Nephron progenitor cell (in vitro differentiated cells): ENCODE measurements around the gene FUT1.

Experiments used
- DNase-seq: peaks from one replicate; pipeline ENCODE4 v3.0.0; 2021
- H3K27ac Mint-ChIP-seq: 2 replicates; pipeline ENCODE4 v1.8.0; 2021; ENCODE audit warnings: mild to moderate bottlenecking, moderate library complexity, mixed read lengths
- H3K27me3 Mint-ChIP-seq: 2 replicates; pipeline ENCODE4 v1.8.0; 2021; ENCODE audit warnings: mild to moderate bottlenecking, low read depth, mixed read lengths; ENCODE audit not compliant: poor library complexity
- H3K36me3 Mint-ChIP-seq: 2 replicates; pipeline ENCODE4 v1.8.0; 2021; ENCODE audit warnings: low read depth, mixed read lengths
- H3K4me1 Mint-ChIP-seq: 2 replicates; pipeline ENCODE4 v1.8.0; 2021; ENCODE audit warnings: mixed read lengths
- H3K4me3 Mint-ChIP-seq: 2 replicates; pipeline ENCODE4 v1.8.0; 2021; ENCODE audit warnings: mild to moderate bottlenecking, moderate library complexity, mixed read lengths
- H3K9me3 Mint-ChIP-seq: 2 replicates; pipeline ENCODE4 v1.8.0; 2021; ENCODE audit warnings: mild to moderate bottlenecking, moderate library complexity, mixed read lengths
- CTCF ChIP-seq: fragments of 200-600 bp; sonication (generic); IDR thresholded peaks from 2 replicates; pipeline ENCODE4 v1.5.0; 2021; ENCODE audit warnings: antibody characterized with exemption

Gene FUT1

GRCh38 chr19:48752496-48753365 is at the start of gene FUT1:
TSS of gene FUT1 (minus strand) at chr19:48752641. CDS start at chr19:48751281, 1,360 bp downstream.
- Mint-ChIP-seq H3K27me3 (peaks cover 49% of the 10 kb centered on the region), H3K9me3 (no peaks in the 10 kb centered on the region), H3K27ac (no peak within 1 kb of the TSS), H3K4me1 (peaks cover 37% of the 10 kb centered on the region), H3K36me3 (no peaks in the 10 kb centered on the region), H3K4me3 (peak within 1 kb of the TSS; percentile 88)
- TF ChIP-seq CTCF, result peak; percentile 26
- peak; percentile 70 for DNase-seq

GRCh38 chr19:48799358-48800300 is 47.2 kb upstream of the FUT1 start:
- peak overlapping the region; percentile 68 for H3K27ac Mint-ChIP-seq
- H3K9me3 Mint-ChIP-seq, result no peaks in the 10 kb centered on the region
- no peak for TF ChIP-seq CTCF
- H3K4me3 Mint-ChIP-seq, result no peak overlapping the region
- DNase-seq, result no peak
- H3K27me3 Mint-ChIP-seq, result no peaks in the 10 kb centered on the region
- H3K36me3 Mint-ChIP-seq, result peaks cover 11% of the 10 kb centered on the region
- H3K4me1 Mint-ChIP-seq, result peaks cover 36% of the 10 kb centered on the region

- H3K36me3 Mint-ChIP-seq, result peaks cover 9% of the 10 kb centered on the region
- no peak for TF ChIP-seq CTCF
- DNase-seq, result no peak
- H3K27ac Mint-ChIP-seq, result peak overlapping the region; percentile 68
- no peaks in the 10 kb centered on the region for H3K9me3 Mint-ChIP-seq
- H3K27me3 Mint-ChIP-seq, result no peaks in the 10 kb centered on the region
- H3K4me1 Mint-ChIP-seq, result peaks cover 37% of the 10 kb centered on the region
- H3K4me3 Mint-ChIP-seq, result no peak overlapping the region
These were observed 46.5 kb upstream of the FUT1 start for GRCh38 chr19:48798937-48799336.

GRCh38 chr19:48797103-48797502 is 44.7 kb upstream of the FUT1 start:
- H3K4me3 Mint-ChIP-seq, result no peak overlapping the region
- no peak for TF ChIP-seq CTCF
- peaks cover 37% of the 10 kb centered on the region for H3K4me1 Mint-ChIP-seq
- H3K9me3 Mint-ChIP-seq, result no peaks in the 10 kb centered on the region
- no peak for DNase-seq
- no peaks in the 10 kb centered on the region for H3K27me3 Mint-ChIP-seq
- no peak overlapping the region for H3K27ac Mint-ChIP-seq
- H3K36me3 Mint-ChIP-seq, result peaks cover 9% of the 10 kb centered on the region

GRCh38 chr19:48796298-48797083 is 44.0 kb upstream of the FUT1 start:
- H3K36me3 Mint-ChIP-seq, result peaks cover 9% of the 10 kb centered on the region
- no peak for TF ChIP-seq CTCF

More at GRCh38 chr19:48796298-48797083, 44.0 kb upstream of the FUT1 start:
- Mint-ChIP-seq H3K27ac (no peak overlapping the region), H3K4me1 (peaks cover 37% of the 10 kb centered on the region), H3K9me3 (no peaks in the 10 kb centered on the region), H3K27me3 (peaks cover 2% of the 10 kb centered on the region), H3K4me3 (no peak overlapping the region)
- no peak for DNase-seq
